Mesothelial cell of epicardium (in vitro differentiated cells): ENCODE results near the gene AFF1. TPM values are rescaled to one million over a fixed set of nuclear protein-coding genes. Genes with fewer than 3 reads are reported as not detected.

Experiments used
- DNase-seq, 2 experiments: peaks; one replicate each; pipeline ENCODE4 v3.0.0; 2021; ENCODE audit warnings: low spot score in 2 of 2; ENCODE audit not compliant: unreplicated experiment in 2 of 2
- H3K27ac Mint-ChIP-seq: 2 replicates; pipeline ENCODE4 v1.8.0; 2021; ENCODE audit warnings: mixed read lengths
- H3K27me3 Mint-ChIP-seq: 2 replicates; pipeline ENCODE4 v1.8.0; 2021; ENCODE audit warnings: low read depth, mixed read lengths
- H3K36me3 Mint-ChIP-seq: 2 replicates; pipeline ENCODE4 v1.8.0; 2021; ENCODE audit warnings: mixed read lengths
- H3K4me1 Mint-ChIP-seq: 2 replicates; pipeline ENCODE4 v1.8.0; 2021; ENCODE audit warnings: mixed read lengths
- H3K4me3 Mint-ChIP-seq: 2 replicates; pipeline ENCODE4 v1.8.0; 2021; ENCODE audit warnings: mild to moderate bottlenecking, moderate library complexity, mixed read lengths
- H3K9me3 Mint-ChIP-seq: 2 replicates; pipeline ENCODE4 v1.8.0; 2021; ENCODE audit warnings: mixed read lengths
- total RNA-seq: library from RNA; stranded (reverse); gene quantifications from 3 replicates; pipeline ENCODE4 v1.2.1, GENCODE V29; 2021
- TF ChIP-seq, protein P1 (sequence below): fragments of 200-600 bp; sonication (generic); IDR thresholded peaks from one replicate; pipeline ENCODE4 v1.5.0; 2021; ENCODE audit warnings: antibody characterized with exemption; ENCODE audit not compliant: unreplicated experiment

The AFF1 gene
- total RNA-seq, 1 donor from 2014 or later = 18.2 TPM

DNA sequence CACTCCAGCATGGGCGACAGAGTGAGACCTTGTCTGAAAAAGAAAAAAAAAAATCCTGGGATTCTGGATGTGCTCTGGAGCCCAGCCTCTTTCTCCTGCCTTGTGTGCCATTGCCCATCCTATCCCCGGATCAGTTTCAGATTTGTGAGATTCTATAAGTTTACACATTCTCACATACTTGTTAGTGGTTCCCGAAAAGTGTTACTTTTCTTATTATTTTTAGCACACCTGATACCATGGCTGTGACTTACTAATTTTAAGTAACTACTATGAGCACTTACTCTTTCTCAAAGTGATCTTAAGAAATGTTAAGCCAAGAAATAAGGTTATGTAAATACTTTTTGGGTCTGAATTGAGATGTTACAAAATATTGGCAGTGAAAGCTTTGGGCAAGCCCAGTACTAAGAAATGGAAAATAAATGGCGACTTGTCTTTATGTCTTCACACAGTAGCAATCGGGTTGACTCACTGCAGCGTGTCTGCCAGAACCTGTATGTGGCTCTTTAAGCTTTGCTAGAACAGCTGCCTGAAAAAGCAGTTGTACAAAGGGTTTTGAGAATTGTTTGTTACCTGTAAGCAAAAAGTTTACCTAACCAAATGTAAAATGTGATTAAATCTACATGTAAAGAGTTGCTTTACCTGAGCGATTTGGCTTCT is 166.9 kb downstream of the AFF1 start:
- Mint-ChIP-seq H3K4me1 (peaks cover 12% of the 10 kb centered on the region), H3K9me3 (no peaks in the 10 kb centered on the region), H3K27me3 (no peaks in the 10 kb centered on the region), H3K4me3 (no peak overlapping the region), H3K36me3 (no peaks in the 10 kb centered on the region), H3K27ac (no peak overlapping the region)
- TF ChIP-seq, protein P1, sequence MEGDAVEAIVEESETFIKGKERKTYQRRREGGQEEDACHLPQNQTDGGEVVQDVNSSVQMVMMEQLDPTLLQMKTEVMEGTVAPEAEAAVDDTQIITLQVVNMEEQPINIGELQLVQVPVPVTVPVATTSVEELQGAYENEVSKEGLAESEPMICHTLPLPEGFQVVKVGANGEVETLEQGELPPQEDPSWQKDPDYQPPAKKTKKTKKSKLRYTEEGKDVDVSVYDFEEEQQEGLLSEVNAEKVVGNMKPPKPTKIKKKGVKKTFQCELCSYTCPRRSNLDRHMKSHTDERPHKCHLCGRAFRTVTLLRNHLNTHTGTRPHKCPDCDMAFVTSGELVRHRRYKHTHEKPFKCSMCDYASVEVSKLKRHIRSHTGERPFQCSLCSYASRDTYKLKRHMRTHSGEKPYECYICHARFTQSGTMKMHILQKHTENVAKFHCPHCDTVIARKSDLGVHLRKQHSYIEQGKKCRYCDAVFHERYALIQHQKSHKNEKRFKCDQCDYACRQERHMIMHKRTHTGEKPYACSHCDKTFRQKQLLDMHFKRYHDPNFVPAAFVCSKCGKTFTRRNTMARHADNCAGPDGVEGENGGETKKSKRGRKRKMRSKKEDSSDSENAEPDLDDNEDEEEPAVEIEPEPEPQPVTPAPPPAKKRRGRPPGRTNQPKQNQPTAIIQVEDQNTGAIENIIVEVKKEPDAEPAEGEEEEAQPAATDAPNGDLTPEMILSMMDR = no peak
- no peak for DNase-seq

DNA sequence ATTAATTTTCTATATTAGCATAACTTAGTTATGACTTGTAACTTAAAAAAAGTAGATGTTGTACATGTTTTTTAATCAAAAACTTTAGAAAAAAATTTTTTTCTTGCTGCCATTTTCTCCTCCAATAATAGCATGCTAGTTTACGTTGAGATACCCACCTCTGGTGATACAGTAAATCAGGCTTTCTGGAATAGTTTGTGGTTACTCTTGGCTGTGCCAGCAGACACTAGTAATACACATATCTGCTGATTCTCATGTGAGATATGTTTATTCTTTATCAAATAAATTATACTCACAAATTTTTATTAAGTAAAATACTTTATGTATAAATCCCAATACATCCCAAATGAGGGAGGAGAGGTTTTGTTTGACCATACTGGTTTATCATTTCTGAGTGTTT is 168.3 kb downstream of the AFF1 start:
- peaks cover 15% of the 10 kb centered on the region for H3K4me1 Mint-ChIP-seq
- no peaks in the 10 kb centered on the region for H3K27me3 Mint-ChIP-seq
- H3K36me3 Mint-ChIP-seq = peaks cover 2% of the 10 kb centered on the region
- H3K9me3 Mint-ChIP-seq = no peaks in the 10 kb centered on the region
- DNase-seq = no peak
- no peak overlapping the region for H3K27ac Mint-ChIP-seq
- H3K4me3 Mint-ChIP-seq = no peak overlapping the region
- TF ChIP-seq, protein P1 = no peak

DNA sequence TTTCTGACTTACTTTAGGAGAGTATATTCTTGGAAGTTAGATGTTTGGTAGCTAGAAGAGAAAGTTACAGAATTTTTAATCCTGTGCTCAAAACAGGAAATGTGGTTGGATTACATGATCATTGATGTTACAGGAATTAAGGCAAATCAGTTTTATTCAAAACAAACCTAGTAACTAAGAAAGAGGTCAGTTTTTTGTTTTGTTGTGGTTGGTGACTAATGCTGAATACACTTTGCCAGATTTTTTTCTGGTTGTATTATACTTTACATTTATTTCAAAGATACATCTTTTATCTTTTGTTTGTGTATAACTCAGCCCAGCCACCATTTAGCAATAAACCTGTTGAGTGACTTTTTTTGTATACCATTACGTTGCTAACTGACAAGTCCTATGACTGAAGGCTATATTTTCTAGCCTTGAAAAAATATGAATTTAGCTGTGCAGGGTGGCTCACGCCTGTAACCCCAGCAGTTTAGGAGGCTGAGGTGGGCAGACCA is 168.9 kb downstream of the AFF1 start:
- H3K36me3 Mint-ChIP-seq = peaks cover 2% of the 10 kb centered on the region
- H3K4me3 Mint-ChIP-seq = no peak overlapping the region
- peaks cover 19% of the 10 kb centered on the region for H3K4me1 Mint-ChIP-seq
- TF ChIP-seq, protein P1 = no peak
- H3K9me3 Mint-ChIP-seq = no peaks in the 10 kb centered on the region
- H3K27ac Mint-ChIP-seq = peak overlapping the region; percentile 13
- no peak for DNase-seq
- H3K27me3 Mint-ChIP-seq = no peaks in the 10 kb centered on the region

DNA sequence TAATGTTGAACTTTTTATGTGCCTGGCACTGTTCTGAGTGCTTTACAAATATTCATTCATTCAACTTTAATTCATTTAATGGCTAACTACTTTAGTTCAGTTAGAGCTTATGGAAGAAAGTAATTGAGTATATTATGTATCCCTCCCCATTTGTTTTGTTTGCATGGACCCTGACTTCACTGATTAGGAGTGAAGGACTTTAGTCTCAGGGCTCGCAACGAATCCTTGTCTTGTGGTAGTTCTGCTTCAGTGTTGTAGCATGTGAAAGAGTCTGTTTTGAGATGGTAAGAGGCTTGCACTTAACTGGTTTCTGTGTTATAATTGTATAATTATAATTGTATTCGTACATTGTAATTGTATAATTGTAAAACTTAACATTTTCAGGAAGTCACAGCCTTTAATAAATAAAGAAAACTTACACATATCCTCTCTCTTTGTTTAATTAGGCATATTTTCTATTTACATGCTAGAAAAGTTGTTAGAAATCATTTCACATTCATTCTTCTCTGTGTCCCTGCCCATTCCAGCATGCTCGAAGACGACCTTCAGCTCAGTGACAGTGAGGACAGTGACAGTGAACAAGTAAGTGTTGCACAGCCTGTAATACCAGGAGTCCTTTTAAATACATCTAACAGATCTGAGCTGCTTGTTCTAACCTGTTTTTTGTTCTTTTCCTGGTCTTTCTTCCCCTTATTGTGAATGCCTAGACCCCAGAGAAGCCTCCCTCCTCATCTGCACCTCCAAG is 170.5 kb downstream of the AFF1 start:
- no peak for DNase-seq
- Mint-ChIP-seq H3K4me3 (no peak overlapping the region), H3K9me3 (no peaks in the 10 kb centered on the region), H3K36me3 (peaks cover 4% of the 10 kb centered on the region), H3K4me1 (peaks cover 25% of the 10 kb centered on the region), H3K27me3 (no peaks in the 10 kb centered on the region), H3K27ac (no peak overlapping the region)
- TF ChIP-seq, protein P1 = no peak

DNA sequence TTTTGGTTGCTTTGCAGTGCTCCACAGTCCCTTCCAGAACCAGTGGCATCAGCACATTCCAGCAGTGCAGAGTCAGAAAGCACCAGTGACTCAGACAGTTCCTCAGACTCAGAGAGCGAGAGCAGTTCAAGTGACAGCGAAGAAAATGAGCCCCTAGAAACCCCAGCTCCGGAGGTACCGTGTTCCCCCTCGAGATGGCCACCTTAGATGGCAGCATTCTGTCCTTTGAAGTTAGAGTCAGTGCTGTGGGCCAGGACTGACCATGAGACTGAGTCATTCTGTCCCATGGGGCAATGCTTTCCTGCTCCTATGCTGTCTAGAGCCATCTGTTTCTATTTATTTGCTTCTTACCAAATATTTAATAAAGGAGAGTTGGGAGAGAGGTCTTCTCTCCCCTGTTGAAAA is 173.3 kb downstream of the AFF1 start:
- Mint-ChIP-seq H3K27me3 (no peaks in the 10 kb centered on the region), H3K27ac (peak overlapping the region; percentile 1), H3K4me1 (peaks cover 25% of the 10 kb centered on the region), H3K36me3 (peaks cover 12% of the 10 kb centered on the region), H3K4me3 (no peak overlapping the region), H3K9me3 (no peaks in the 10 kb centered on the region)
- TF ChIP-seq, protein P1 = no peak
- no peak for DNase-seq
